CD4-positive, alpha-beta T cell (primary cell): ENCODE measurements around the gene BPIFA1. TPM values are rescaled to one million over a fixed set of nuclear protein-coding genes. Genes with fewer than 3 reads are reported as not detected.

Experiments used
- ATAC-seq: fragments of 200-7000 bp; cut with Tn5 transposase; one replicate; pipeline ENCODE4 v1.10.0; 2022; ENCODE audit warnings: mild to moderate bottlenecking; ENCODE audit not compliant: poor library complexity
- CTCF ChIA-PET: fragments of 350-600 bp; sonication (Branson Sonifier 250); formaldehyde crosslinking; loops from one replicate; lab custom pipeline; 2021; ENCODE audit warnings: antibody characterized with exemption, inconsistent platforms; lab: Charles Lee
- POLR2A ChIA-PET: fragments of 350-600 bp; sonication (Branson Sonifier 250); formaldehyde crosslinking; loops from one replicate; lab custom pipeline; 2021; ENCODE audit warnings: antibody characterized with exemption, inconsistent platforms; lab: Charles Lee
- DNase-seq, 14 experiments: peaks; one replicate each; pipeline ENCODE4 v3.0.0-alpha.2; 2013 to 2020; ENCODE audit warnings: mixed read lengths in 2 of 14
- H3K27ac ChIP-seq, 2 donors: one replicate each; pipeline versions ENCODE4 v1.5.1 to v1.7.0; 2013; ENCODE audit warnings: low read length in 2 of 2, low read depth in 1 of 2, mild to moderate bottlenecking in 1 of 2
- H3K27me3 ChIP-seq, 2 experiments: 1 replicate in 1 of 2; 2 replicates in 1 of 2; pipeline versions ENCODE4 v1.6.1 to v1.7.0; 2013; ENCODE audit warnings: low read length in 2 of 2, control low read depth in 1 of 2, mild to moderate bottlenecking in 1 of 2, moderate library complexity in 1 of 2; ENCODE audit not compliant: insufficient read depth in 2 of 2, control insufficient read depth in 1 of 2
- H3K36me3 ChIP-seq: one replicate; pipeline ENCODE4 v1.6.1; 2013; ENCODE audit warnings: low read length, control low read depth; ENCODE audit not compliant: insufficient read depth
- H3K4me1 ChIP-seq: one replicate; pipeline ENCODE4 v1.6.1; 2013; ENCODE audit warnings: low read length, control low read depth; ENCODE audit not compliant: insufficient read depth
- H3K4me3 ChIP-seq: one replicate; pipeline ENCODE4 v1.5.1; 2013; ENCODE audit warnings: mild to moderate bottlenecking, low read length, moderate library complexity
- H3K9me3 ChIP-seq, 2 experiments: 1 replicate in 1 of 2; 2 replicates in 1 of 2; pipeline versions ENCODE4 v1.6.1 to v1.7.0; 2013; ENCODE audit warnings: low read length in 2 of 2, mild to moderate bottlenecking in 2 of 2, control low read depth in 1 of 2, moderate library complexity in 1 of 2; ENCODE audit not compliant: control insufficient read depth in 1 of 2, insufficient read depth in 1 of 2
- H3K27ac Mint-ChIP-seq: one replicate; pipeline ENCODE4 v1.8.0; 2020; ENCODE audit warnings: mixed read lengths
- H3K27me3 Mint-ChIP-seq: one replicate; pipeline ENCODE4 v1.8.0; 2021; ENCODE audit warnings: mixed read lengths
- H3K36me3 Mint-ChIP-seq: one replicate; pipeline ENCODE4 v1.8.0; 2021; ENCODE audit warnings: low read depth, mixed read lengths
- H3K4me1 Mint-ChIP-seq: one replicate; pipeline ENCODE4 v1.8.0; 2021; ENCODE audit warnings: low read depth, mixed read lengths
- H3K4me3 Mint-ChIP-seq: one replicate; pipeline ENCODE4 v1.8.0; 2020; ENCODE audit warnings: mild to moderate bottlenecking, mixed read lengths
- H3K9me3 Mint-ChIP-seq: one replicate; pipeline ENCODE4 v1.8.0; 2020; ENCODE audit warnings: mixed read lengths
- CTCF ChIP-seq: fragments of 200-600 bp; IDR thresholded peaks from one replicate; pipeline ENCODE4 v1.8.0; 2022; ENCODE audit warnings: antibody characterized with exemption, mild to moderate bottlenecking
- intact Hi-C, 2 experiments: fragments of 100-400 bp; cut with DNase I in 1 of 2; cut with micrococcal nuclease in 1 of 2; formaldehyde crosslinking; loops; one replicate each; pipeline versions ENCODE4 v1.15.1 to v1.9.0; 2023 to 2025; cut with DNase I, micrococcal nuclease
- total RNA-seq, 174 experiments: library from RNA in 2 of 174; stranded (reverse) in 2 of 174; gene quantifications; one replicate each; pipeline ENCODE4 v1.2.3 and lab custom pipeline; 2021 to 2026

Gene BPIFA1
- total RNA-seq, 2 experiments from 2014 or later: not detected

- H3K36me3 ChIP-seq: no peaks in the 10 kb centered on the region
- no peaks in the 10 kb centered on the region for H3K4me1 ChIP-seq
- intact Hi-C loops: no loop called here
- H3K27ac ChIP-seq: no peak overlapping the region
- no peaks in the 10 kb centered on the region for H3K4me1 Mint-ChIP-seq
- CTCF ChIA-PET: no interaction called here
- peaks cover 17% of the 10 kb centered on the region for H3K27me3 Mint-ChIP-seq
- POLR2A ChIA-PET: no interaction called here
- no peaks in the 10 kb centered on the region for H3K36me3 Mint-ChIP-seq
- TF ChIP-seq CTCF: no peak
- H3K27me3 ChIP-seq: no peaks in the 10 kb centered on the region
- H3K4me3 ChIP-seq: no peak overlapping the region
- no peaks in the 10 kb centered on the region for H3K9me3 Mint-ChIP-seq
- no peak overlapping the region for H3K27ac Mint-ChIP-seq
- DNase-seq: no peak
- no peak overlapping the region for H3K4me3 Mint-ChIP-seq
- H3K9me3 ChIP-seq: peaks cover 0 to 4% of the 10 kb centered on the region in 2 experiments
- no peak for ATAC-seq
Measured at GRCh38 chr20:33250666-33251065, 14.9 kb downstream of the BPIFA1 start.

- POLR2A ChIA-PET: no interaction called here
- Histone ChIP-seq H3K4me1 (no peaks in the 10 kb centered on the region), H3K27me3 (no peaks in the 10 kb centered on the region), H3K27ac (no peak overlapping the region), H3K9me3 (peaks cover 0 to 4% of the 10 kb centered on the region in 2 experiments), H3K36me3 (no peaks in the 10 kb centered on the region), H3K4me3 (no peak overlapping the region)
- Mint-ChIP-seq H3K4me3 (no peak overlapping the region), H3K36me3 (no peaks in the 10 kb centered on the region), H3K4me1 (no peaks in the 10 kb centered on the region), H3K27me3 (peaks cover 17% of the 10 kb centered on the region), H3K9me3 (no peaks in the 10 kb centered on the region), H3K27ac (no peak overlapping the region)
- ATAC-seq: no peak
- no peak for DNase-seq
- CTCF ChIA-PET: no interaction called here
- TF ChIP-seq CTCF: no peak
- intact Hi-C loops: no loop called here
Measured at GRCh38 chr20:33251496-33251895, 15.7 kb downstream of the BPIFA1 start.

- no peak overlapping the region for H3K27ac ChIP-seq
- no peaks in the 10 kb centered on the region for H3K36me3 Mint-ChIP-seq
- H3K9me3 Mint-ChIP-seq: no peaks in the 10 kb centered on the region
- no peak overlapping the region for H3K4me3 Mint-ChIP-seq
- no peaks in the 10 kb centered on the region for H3K4me1 Mint-ChIP-seq
- no peaks in the 10 kb centered on the region for H3K27me3 ChIP-seq
- peaks cover 22% of the 10 kb centered on the region for H3K27me3 Mint-ChIP-seq
- H3K4me1 ChIP-seq: no peaks in the 10 kb centered on the region
- intact Hi-C loops: no loop called here
- H3K9me3 ChIP-seq: peaks cover 0 to 4% of the 10 kb centered on the region in 2 experiments
- H3K36me3 ChIP-seq: no peaks in the 10 kb centered on the region
- CTCF ChIA-PET: no interaction called here
- H3K27ac Mint-ChIP-seq: no peak overlapping the region
- POLR2A ChIA-PET: no interaction called here
- no peak overlapping the region for H3K4me3 ChIP-seq
- no peak for ATAC-seq
- no peak for DNase-seq
- no peak for TF ChIP-seq CTCF
Measured at GRCh38 chr20:33252460-33252859, 16.7 kb downstream of the BPIFA1 start.
